B cell (primary cell): Measurements from ENCODE around the gene YEATS2. TPM values are rescaled to one million over a fixed set of nuclear protein-coding genes. Genes with fewer than 3 reads are reported as not detected.
"Not testable (repeated sequence)": the region's sequence is repeated elsewhere in the genome, so short reads cannot be mapped to it uniquely, and the experiment has no call there.

Source experiments
- ATAC-seq: fragments of 200-7000 bp; cut with Tn5 transposase; one replicate; pipeline ENCODE4 v1.10.0; 2021; ENCODE audit warnings: low read depth, mild to moderate bottlenecking, moderate number of reproducible peaks, moderate library complexity
- CTCF ChIA-PET: fragments of 350-600 bp; sonication (Branson Sonifier 250); formaldehyde crosslinking; loops from one replicate; lab custom pipeline; 2021; ENCODE audit warnings: antibody characterized with exemption, inconsistent platforms; lab: Charles Lee
- POLR2A ChIA-PET: fragments of 350-600 bp; sonication (Branson Sonifier 250); formaldehyde crosslinking; loops from one replicate; lab custom pipeline; 2021; ENCODE audit warnings: antibody characterized with exemption; lab: Charles Lee
- DNase-seq: peaks from one replicate; pipeline ENCODE4 v3.0.0; 2013
- H2AFZ ChIP-seq: 2 replicates; pipeline ENCODE4 v1.6.1; 2012; ENCODE audit warnings: mild to moderate bottlenecking, low read depth, low read length; ENCODE audit not compliant: insufficient read depth, poor library complexity, severe bottlenecking
- H3K27ac ChIP-seq, 2 donors: 1 replicate in 1 of 2; 2 replicates in 1 of 2; pipeline ENCODE4 v1.5.1; 2012 to 2013; ENCODE audit warnings: low read length in 2 of 2, mild to moderate bottlenecking in 2 of 2, moderate library complexity in 1 of 2
- H3K27me3 ChIP-seq, 4 experiments: fragments of 200-600 bp in 1 of 4; sonication (generic) in 1 of 4; replicated peaks in 1 of 4; 1 replicate in 2 of 4; 2 replicates in 2 of 4; pipeline versions ENCODE4 v1.6.1 to v1.7.0; 2013 to 2016; ENCODE audit warnings: low read length in 3 of 4, mild to moderate bottlenecking in 2 of 4, mixed read lengths in 1 of 4, moderate library complexity in 1 of 4; ENCODE audit not compliant: insufficient read depth in 4 of 4, control insufficient read depth in 3 of 4; ENCODE audit errors: control extremely low read depth in 1 of 4
- H3K36me3 ChIP-seq, 2 experiments: replicated peaks in 1 of 2; 1 replicate in 1 of 2; 2 replicates in 1 of 2; pipeline versions ENCODE4 v1.6.1 to v1.7.1; 2013; ENCODE audit warnings: low read length in 1 of 2; ENCODE audit not compliant: insufficient read depth in 2 of 2, control insufficient read depth in 1 of 2; ENCODE audit errors: control extremely low read depth in 1 of 2, extremely low read depth in 1 of 2
- H3K4me1 ChIP-seq, 2 donors: fragments of 200-600 bp in 1 of 2; sonication (generic) in 1 of 2; 1 replicate in 1 of 2; 2 replicates in 1 of 2; pipeline versions ENCODE4 v1.5.1 to v1.6.1; 2013 to 2017; ENCODE audit warnings: low read length in 2 of 2; ENCODE audit not compliant: control insufficient read depth in 2 of 2, insufficient read depth in 2 of 2
- H3K4me2 ChIP-seq: replicated peaks from 2 replicates; pipeline ENCODE3; 2012; ENCODE audit warnings: mild to moderate bottlenecking, low read depth, low read length; ENCODE audit not compliant: poor library complexity, severe bottlenecking
- H3K4me3 ChIP-seq, 5 experiments: fragments of 200-600 bp in 1 of 5; sonication (generic) in 1 of 5; 1 replicate in 3 of 5; 2 replicates in 2 of 5; pipeline versions ENCODE4 v1.5.1 to v1.7.0; 2011 to 2016; ENCODE audit warnings: low read length in 4 of 5, mild to moderate bottlenecking in 4 of 5, low read depth in 2 of 5, control low read depth in 1 of 5, moderate library complexity in 1 of 5; ENCODE audit not compliant: insufficient read depth in 1 of 5; ENCODE audit errors: control extremely low read depth in 1 of 5, extremely low read depth in 1 of 5
- H3K79me2 ChIP-seq: fragments of 200-600 bp; sonication (generic); one replicate; pipeline ENCODE4 v1.6.0; 2016; ENCODE audit warnings: low read length; ENCODE audit not compliant: control insufficient read depth, insufficient read depth
- H3K9ac ChIP-seq: fragments of 200-600 bp; sonication (generic); 2 replicates; pipeline ENCODE4 v1.6.1; 2017; ENCODE audit warnings: mild to moderate bottlenecking, low read length, moderate library complexity
- H3K9me3 ChIP-seq, 3 donors: one replicate each; pipeline versions ENCODE4 v1.6.1 to v1.7.1; 2013; ENCODE audit warnings: low read length in 2 of 3; ENCODE audit not compliant: control insufficient read depth in 2 of 3, insufficient read depth in 1 of 3; ENCODE audit errors: control extremely low read depth in 1 of 3
- H4K20me1 ChIP-seq: 2 replicates; pipeline ENCODE4 v1.6.0; 2012; ENCODE audit warnings: mild to moderate bottlenecking, low read length; ENCODE audit not compliant: insufficient read depth, control insufficient read depth, poor library complexity, severe bottlenecking
- H3K27ac Mint-ChIP-seq: one replicate; pipeline ENCODE4 v1.8.0; 2021; ENCODE audit warnings: mixed read lengths
- H3K27me3 Mint-ChIP-seq: one replicate; pipeline ENCODE4 v1.8.0; 2021; ENCODE audit warnings: mixed read lengths
- H3K4me1 Mint-ChIP-seq: one replicate; pipeline ENCODE4 v1.8.0; 2021; ENCODE audit warnings: mixed read lengths
- H3K4me3 Mint-ChIP-seq: one replicate; pipeline ENCODE4 v1.8.0; 2021; ENCODE audit warnings: mixed read lengths
- H3K9me3 Mint-ChIP-seq: one replicate; pipeline ENCODE4 v1.8.0; 2022; ENCODE audit warnings: mixed read lengths; ENCODE audit not compliant: insufficient read depth
- EZH2 ChIP-seq: IDR thresholded peaks from 2 replicates; pipeline ENCODE4 v1.6.1; 2012; ENCODE audit warnings: borderline replicate concordance, low read depth, mild to moderate bottlenecking, moderate library complexity, low read length; ENCODE audit not compliant: insufficient read depth, poor library complexity, severe bottlenecking
- WGBS: methylation state at CpG from one replicate; pipeline ENCODE4 v1.1.5; 2013; ENCODE audit warnings: missing lambda C conversion rate; ENCODE audit not compliant: insufficient coverage; 5-methylcytosine and 5-hydroxymethylcytosine counted together
- intact Hi-C: fragments of 100-400 bp; cut with micrococcal nuclease; formaldehyde crosslinking; loops from one replicate; pipeline ENCODE4 v1.10.0; 2022
- polyA plus RNA-seq: library from polyadenylated mRNA; depleted of rRNA; stranded (reverse); fragments of >200 nt; gene quantifications from 2 replicates; pipeline ENCODE4 v1.2.3, GENCODE V29; 2012
- total RNA-seq, 2 donors: library from RNA; stranded (reverse); fragments of 120-200 nt in 1 of 2; gene quantifications; 1 replicate in 1 of 2; 2 replicates in 1 of 2; pipeline versions ENCODE4 v1.2.3 to v1.2.4, GENCODE V29; 2013 to 2022
- TF ChIP-seq, protein P1 (sequence below): fragments of 200-600 bp; IDR thresholded peaks from one replicate; pipeline ENCODE4 v1.8.0; 2022; ENCODE audit warnings: antibody characterized with exemption, mild to moderate bottlenecking

YEATS2 gene
- total and polyA plus RNA-seq, 2 donors (not counting 1 experiment from before 2014, with no cell fraction given) = 21.8 to 26.7 TPM

DNA sequence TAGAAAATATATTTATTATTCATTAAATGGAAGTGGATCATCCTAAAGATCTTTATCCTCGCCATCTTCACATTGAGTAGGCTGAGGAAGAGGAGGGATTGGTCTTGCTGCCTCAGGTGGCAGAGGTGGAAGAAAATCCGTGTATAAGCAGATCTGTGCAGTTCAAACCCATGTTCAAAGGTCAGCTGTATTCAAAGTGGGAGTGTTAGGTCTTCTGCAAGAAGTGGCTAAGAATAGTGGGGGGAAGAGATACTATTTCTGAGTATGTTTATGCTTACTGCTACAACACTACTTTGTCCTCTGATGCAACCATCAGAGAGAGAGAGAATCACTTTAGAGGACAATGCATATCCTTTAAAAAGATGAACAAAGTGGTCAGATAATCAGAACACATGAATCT, 39.5 kb downstream of the YEATS2 start:
- H3K9ac ChIP-seq = no peak overlapping the region
- H3K4me3 Mint-ChIP-seq = no peak overlapping the region
- H3K79me2 ChIP-seq = no peaks in the 10 kb centered on the region
- no peaks in the 10 kb centered on the region for H3K27me3 ChIP-seq
- no peaks in the 10 kb centered on the region for H3K4me1 ChIP-seq
- no peak overlapping the region for H3K27ac Mint-ChIP-seq
- peaks cover 21 to 31% of the 10 kb centered on the region in 2 experiments for H3K36me3 ChIP-seq
- H3K27me3 Mint-ChIP-seq = no peaks in the 10 kb centered on the region
- intact Hi-C loops = no loop called here
- DNase-seq = no peak
- no peak overlapping the region for H3K4me3 ChIP-seq
- ChIA-PET CTCF (no interaction called here), POLR2A (no interaction called here)
- H3K4me1 Mint-ChIP-seq = no peaks in the 10 kb centered on the region
- no peak for TF ChIP-seq EZH2
- TF ChIP-seq, protein P1, sequence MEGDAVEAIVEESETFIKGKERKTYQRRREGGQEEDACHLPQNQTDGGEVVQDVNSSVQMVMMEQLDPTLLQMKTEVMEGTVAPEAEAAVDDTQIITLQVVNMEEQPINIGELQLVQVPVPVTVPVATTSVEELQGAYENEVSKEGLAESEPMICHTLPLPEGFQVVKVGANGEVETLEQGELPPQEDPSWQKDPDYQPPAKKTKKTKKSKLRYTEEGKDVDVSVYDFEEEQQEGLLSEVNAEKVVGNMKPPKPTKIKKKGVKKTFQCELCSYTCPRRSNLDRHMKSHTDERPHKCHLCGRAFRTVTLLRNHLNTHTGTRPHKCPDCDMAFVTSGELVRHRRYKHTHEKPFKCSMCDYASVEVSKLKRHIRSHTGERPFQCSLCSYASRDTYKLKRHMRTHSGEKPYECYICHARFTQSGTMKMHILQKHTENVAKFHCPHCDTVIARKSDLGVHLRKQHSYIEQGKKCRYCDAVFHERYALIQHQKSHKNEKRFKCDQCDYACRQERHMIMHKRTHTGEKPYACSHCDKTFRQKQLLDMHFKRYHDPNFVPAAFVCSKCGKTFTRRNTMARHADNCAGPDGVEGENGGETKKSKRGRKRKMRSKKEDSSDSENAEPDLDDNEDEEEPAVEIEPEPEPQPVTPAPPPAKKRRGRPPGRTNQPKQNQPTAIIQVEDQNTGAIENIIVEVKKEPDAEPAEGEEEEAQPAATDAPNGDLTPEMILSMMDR = no peak
- no peak overlapping the region for H2AFZ ChIP-seq
- H3K9me3 Mint-ChIP-seq = no peaks in the 10 kb centered on the region
- H3K9me3 ChIP-seq = peaks cover 0 to 1% (median 0%) of the 10 kb centered on the region in 3 donors
- H3K4me2 ChIP-seq = no peak overlapping the region
- no peak overlapping the region for H3K27ac ChIP-seq
- no peaks in the 10 kb centered on the region for H4K20me1 ChIP-seq
- no peak for ATAC-seq
- WGBS = no CpG with 5 or more reads among the region's 2 CpGs

DNA sequence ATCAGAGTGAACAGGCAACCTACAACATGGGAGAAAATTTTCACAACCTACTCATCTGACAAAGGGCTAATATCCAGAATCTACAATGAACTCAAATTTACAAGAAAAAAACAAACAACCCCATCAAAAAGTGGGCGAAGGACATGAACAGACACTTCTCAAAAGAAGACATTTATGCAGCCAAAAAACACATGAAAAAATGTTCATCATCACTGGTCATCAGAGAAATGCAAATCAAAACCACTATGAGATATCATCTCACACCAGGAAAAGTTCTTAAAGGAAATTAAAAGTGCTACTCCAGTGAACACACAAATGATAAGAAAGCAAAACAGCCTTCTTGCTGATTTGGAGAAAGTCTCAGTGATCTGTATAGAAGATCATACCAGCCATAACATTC, 42.6 kb downstream of the YEATS2 start:
- H3K9me3 Mint-ChIP-seq, H3K9me3 ChIP-seq, DNase-seq, H3K27ac ChIP-seq, H4K20me1 ChIP-seq, intact Hi-C loops, H3K9ac ChIP-seq, POLR2A ChIA-PET, H3K27me3 Mint-ChIP-seq, H3K4me3 Mint-ChIP-seq, CTCF ChIA-PET, ATAC-seq, H3K4me2 ChIP-seq, H3K4me1 ChIP-seq, H3K4me1 Mint-ChIP-seq, H2AFZ ChIP-seq, H3K27me3 ChIP-seq, H3K79me2 ChIP-seq, H3K27ac Mint-ChIP-seq, H3K4me3 ChIP-seq: not testable (repeated sequence)
- H3K36me3 ChIP-seq = peaks cover 14 to 18% of the 10 kb centered on the region in 2 experiments
- no CpG with 5 or more reads among the region's 1 CpG for WGBS
